GM23338 (cell line): ENCODE results near the gene MLLT1. TPM values are rescaled to one million over a fixed set of nuclear protein-coding genes. Genes with fewer than 3 reads are reported as not detected.

Source experiments
- ATAC-seq: fragments of 200-7000 bp; cut with Tn5 transposase; 3 replicates; pipeline ENCODE4 v1.9.1; 2020
- DNase-seq: peaks from one replicate; pipeline ENCODE4 v3.0.0-alpha.2; 2015; ENCODE audit warnings: low spot score
- H2AFZ ChIP-seq: fragments of 200-600 bp; sonication (generic); 2 replicates; pipeline ENCODE4 v1.8.0; 2016; ENCODE audit warnings: antibody characterized with exemption, mild to moderate bottlenecking, moderate library complexity
- H3F3A ChIP-seq: fragments of 200-600 bp; sonication (generic); replicated peaks from 2 replicates; pipeline ENCODE4 v1.8.0; 2017; ENCODE audit warnings: antibody characterized with exemption, mixed run types, low read depth
- H3K27ac ChIP-seq: fragments of 200-600 bp; sonication (generic); 2 replicates; pipeline ENCODE4 v1.6.1; 2016; ENCODE audit warnings: low read depth
- H3K27me3 ChIP-seq: fragments of 200-600 bp; sonication (generic); 2 replicates; pipeline ENCODE4 v1.8.0; 2016; ENCODE audit warnings: mild to moderate bottlenecking, mixed run types, moderate library complexity; ENCODE audit not compliant: insufficient read depth
- H3K36me3 ChIP-seq: fragments of 200-600 bp; sonication (generic); 2 replicates; pipeline ENCODE4 v1.8.0; 2016; ENCODE audit warnings: mild to moderate bottlenecking; ENCODE audit not compliant: insufficient read depth
- H3K4me1 ChIP-seq: fragments of 200-600 bp; sonication (generic); 2 replicates; pipeline ENCODE4 v1.8.0; 2016; ENCODE audit warnings: mild to moderate bottlenecking, moderate library complexity; ENCODE audit not compliant: insufficient read depth
- H3K4me2 ChIP-seq: fragments of 200-600 bp; sonication (generic); 2 replicates; pipeline ENCODE4 v1.7.1; 2017; ENCODE audit warnings: mixed run types
- H3K4me3 ChIP-seq: fragments of 200-600 bp; sonication (generic); 2 replicates; pipeline ENCODE4 v1.6.1; 2016; ENCODE audit warnings: mixed run types
- H3K79me2 ChIP-seq: fragments of 200-600 bp; sonication (generic); replicated peaks from 2 replicates; pipeline ENCODE4 v1.8.0; 2017; ENCODE audit warnings: mild to moderate bottlenecking; ENCODE audit not compliant: insufficient read depth
- H3K9me2 ChIP-seq: fragments of 200-600 bp; sonication (generic); 2 replicates; pipeline ENCODE4 v1.8.0; 2017; ENCODE audit not compliant: insufficient read depth
- H4K20me1 ChIP-seq: fragments of 200-600 bp; sonication (generic); replicated peaks from 2 replicates; pipeline ENCODE4 v1.8.0; 2017; ENCODE audit warnings: mild to moderate bottlenecking; ENCODE audit not compliant: insufficient read depth
- H3K27ac Mint-ChIP-seq: 2 replicates; pipeline ENCODE4 v1.8.0; 2020; ENCODE audit warnings: inconsistent platforms, mild to moderate bottlenecking, moderate library complexity, mixed read lengths
- H3K27me3 Mint-ChIP-seq: 3 replicates; pipeline ENCODE4 v1.8.0; 2022; ENCODE audit warnings: low read depth, mild to moderate bottlenecking, moderate library complexity, mixed read lengths, inconsistent platforms; ENCODE audit not compliant: insufficient read depth, poor library complexity
- H3K36me3 Mint-ChIP-seq: 3 replicates; pipeline ENCODE4 v1.8.0; 2021; ENCODE audit warnings: low read depth, mild to moderate bottlenecking, inconsistent platforms, moderate library complexity, mixed read lengths
- H3K4me1 Mint-ChIP-seq: 3 replicates; pipeline ENCODE4 v1.8.0; 2020; ENCODE audit warnings: mild to moderate bottlenecking, inconsistent platforms, mixed read lengths
- H3K4me3 Mint-ChIP-seq: 3 replicates; pipeline ENCODE4 v1.8.0; 2021; ENCODE audit warnings: moderate library complexity, mild to moderate bottlenecking, inconsistent platforms, mixed read lengths
- H3K9me3 Mint-ChIP-seq: 3 replicates; pipeline ENCODE4 v1.8.0; 2020; ENCODE audit warnings: moderate library complexity, mild to moderate bottlenecking, inconsistent platforms, mixed read lengths
- EZH2 ChIP-seq: fragments of 200-600 bp; sonication (generic); IDR thresholded peaks from one replicate; pipeline ENCODE4 v1.8.0; 2017; ENCODE audit warnings: antibody characterized with exemption, mild to moderate bottlenecking, low read depth; ENCODE audit not compliant: unreplicated experiment
- EZH2phosphoT487 ChIP-seq: fragments of 200-600 bp; sonication (generic); IDR thresholded peaks from one replicate; pipeline ENCODE4 v1.8.1; 2018; ENCODE audit warnings: antibody characterized with exemption; ENCODE audit not compliant: unreplicated experiment
- JUNB ChIP-seq: IDR thresholded peaks from one replicate; pipeline ENCODE4 v1.6.1; 2016; ENCODE audit warnings: antibody characterized with exemption; ENCODE audit not compliant: unreplicated experiment
- NANOG ChIP-seq: IDR thresholded peaks from 2 replicates; pipeline ENCODE4 v1.6.1; 2016; ENCODE audit warnings: antibody characterized with exemption, borderline replicate concordance
- POLR2AphosphoS5 ChIP-seq: IDR thresholded peaks from 2 replicates; pipeline ENCODE4 v1.6.1; 2016; ENCODE audit warnings: antibody characterized with exemption, low read depth
- ZNF331 ChIP-seq: fragments of 250-450 bp; sonication (Bioruptor Pico); IDR thresholded peaks from 2 replicates; pipeline ENCODE4 v1.5.0; 2020; ENCODE audit warnings: low read depth, mild to moderate bottlenecking, moderate library complexity
- polyA plus RNA-seq: library from polyadenylated mRNA; unstranded; fragments of >200 nt; fragmentation: Nextera tagmentation; extraction: Ambion mirVana; gene quantifications from 2 replicates; pipeline ENCODE4 v1.2.1, GENCODE V29; 2016
- total RNA-seq: library from RNA; depleted of rRNA; stranded (reverse); fragments of >200 nt; shearing (Covaris generic); gene quantifications from 2 replicates; pipeline ENCODE4 v1.2.3, GENCODE V29; 2014
- TF ChIP-seq, protein P1 (sequence below), 2 experiments: fragments of 200-600 bp in 1 of 2; sonication (generic) in 1 of 2; conservative IDR thresholded peaks; 2 replicates each; pipeline versions ENCODE4 v1.5.1 to v1.6.1; 2016 to 2017; ENCODE audit warnings: antibody characterized with exemption in 2 of 2, low read depth in 2 of 2, mild to moderate bottlenecking in 2 of 2, moderate library complexity in 1 of 2
- TF ChIP-seq, protein P2 (sequence below): IDR thresholded peaks from one replicate; pipeline ENCODE4 v1.6.1; 2018; ENCODE audit warnings: antibody characterized with exemption; ENCODE audit not compliant: unreplicated experiment
- TF ChIP-seq, protein P3 (sequence below): fragments of 250-450 bp; sonication (Bioruptor Pico); IDR thresholded peaks from 2 replicates; pipeline ENCODE4 v1.5.0; 2020; ENCODE audit warnings: mild to moderate bottlenecking, moderate library complexity

MLLT1 gene
- total and polyA plus RNA-seq, 2 experiments from 2014 or later: 17.8 to 23.4 TPM

DNA sequence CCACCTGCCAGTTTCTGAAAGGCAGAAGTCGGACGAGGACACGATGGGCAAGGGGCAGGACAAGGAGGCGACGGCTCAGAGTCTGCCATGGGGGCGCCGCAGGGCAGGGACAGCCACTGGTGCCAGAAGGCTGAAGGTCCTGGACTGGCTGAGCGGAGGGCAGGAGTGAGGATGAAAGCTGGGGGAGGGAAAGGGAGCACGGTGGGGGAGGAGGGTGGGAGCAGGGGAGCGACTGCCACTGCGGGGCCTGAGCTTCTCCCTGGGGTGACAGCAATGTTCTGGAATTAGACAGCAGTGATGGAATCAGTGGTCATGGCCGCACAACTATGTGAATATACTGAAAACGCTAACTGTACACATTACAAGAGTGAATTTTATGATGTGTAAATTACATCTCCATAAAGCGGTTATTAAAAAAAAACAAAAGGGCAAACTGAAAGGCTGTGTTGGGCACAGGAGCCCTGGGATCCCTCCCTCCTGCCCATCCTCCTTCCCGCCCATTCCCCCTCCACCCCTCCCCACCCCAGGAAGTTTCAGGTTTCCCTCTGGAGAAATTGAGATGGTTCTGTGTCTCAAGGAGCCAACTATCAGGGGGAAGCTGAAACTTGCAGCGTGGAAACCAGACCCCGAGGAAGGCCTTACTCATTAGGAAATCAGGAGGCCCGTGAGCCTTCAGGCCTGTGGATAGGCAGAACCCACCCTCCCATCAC lies 15.9 kb downstream of the MLLT1 start:
- no peak for TF ChIP-seq JUNB
- TF ChIP-seq, protein P1, sequence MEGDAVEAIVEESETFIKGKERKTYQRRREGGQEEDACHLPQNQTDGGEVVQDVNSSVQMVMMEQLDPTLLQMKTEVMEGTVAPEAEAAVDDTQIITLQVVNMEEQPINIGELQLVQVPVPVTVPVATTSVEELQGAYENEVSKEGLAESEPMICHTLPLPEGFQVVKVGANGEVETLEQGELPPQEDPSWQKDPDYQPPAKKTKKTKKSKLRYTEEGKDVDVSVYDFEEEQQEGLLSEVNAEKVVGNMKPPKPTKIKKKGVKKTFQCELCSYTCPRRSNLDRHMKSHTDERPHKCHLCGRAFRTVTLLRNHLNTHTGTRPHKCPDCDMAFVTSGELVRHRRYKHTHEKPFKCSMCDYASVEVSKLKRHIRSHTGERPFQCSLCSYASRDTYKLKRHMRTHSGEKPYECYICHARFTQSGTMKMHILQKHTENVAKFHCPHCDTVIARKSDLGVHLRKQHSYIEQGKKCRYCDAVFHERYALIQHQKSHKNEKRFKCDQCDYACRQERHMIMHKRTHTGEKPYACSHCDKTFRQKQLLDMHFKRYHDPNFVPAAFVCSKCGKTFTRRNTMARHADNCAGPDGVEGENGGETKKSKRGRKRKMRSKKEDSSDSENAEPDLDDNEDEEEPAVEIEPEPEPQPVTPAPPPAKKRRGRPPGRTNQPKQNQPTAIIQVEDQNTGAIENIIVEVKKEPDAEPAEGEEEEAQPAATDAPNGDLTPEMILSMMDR (conservative IDR thresholded peaks at IDR 0.05; ENCODE audit: low read depth in 2 of 2): peak in 1 of 2 experiments; percentile 18; a peak in 1 of 4 replicates
- ATAC-seq (peak; percentile 52), DNase-seq (no peak)
- Histone ChIP-seq H3K4me1 (0 out of 2 replicates have a peak, but pooled peaks cover 6% of the 10 kb centered on the region), H2AFZ (no peak overlapping the region), H3K9me2 (no peaks in the 10 kb centered on the region), H3K36me3 (peaks cover 9% of the 10 kb centered on the region; the same call in 1 of the 2 replicates), H3K79me2 (peaks cover 77% of the 10 kb centered on the region), H3K27me3 (no peaks in the 10 kb centered on the region), H3K4me2 (peak overlapping the region; percentile 66), H4K20me1 (peaks cover 14% of the 10 kb centered on the region), H3K27ac (0 out of 2 replicates have a peak overlapping the region, but pooled peaks have one; percentile 67), H3K4me3 (no peak overlapping the region), H3F3A (no peaks in the 10 kb centered on the region)
- Mint-ChIP-seq H3K9me3 (no peaks in the 10 kb centered on the region), H3K36me3 (peaks cover 58% of the 10 kb centered on the region), H3K27ac (peak overlapping the region; percentile 97), H3K27me3 (peaks cover 10% of the 10 kb centered on the region), H3K4me1 (peaks cover 11% of the 10 kb centered on the region), H3K4me3 (0 out of 3 replicates have a peak overlapping the region, but pooled peaks have one; percentile 32)

DNA sequence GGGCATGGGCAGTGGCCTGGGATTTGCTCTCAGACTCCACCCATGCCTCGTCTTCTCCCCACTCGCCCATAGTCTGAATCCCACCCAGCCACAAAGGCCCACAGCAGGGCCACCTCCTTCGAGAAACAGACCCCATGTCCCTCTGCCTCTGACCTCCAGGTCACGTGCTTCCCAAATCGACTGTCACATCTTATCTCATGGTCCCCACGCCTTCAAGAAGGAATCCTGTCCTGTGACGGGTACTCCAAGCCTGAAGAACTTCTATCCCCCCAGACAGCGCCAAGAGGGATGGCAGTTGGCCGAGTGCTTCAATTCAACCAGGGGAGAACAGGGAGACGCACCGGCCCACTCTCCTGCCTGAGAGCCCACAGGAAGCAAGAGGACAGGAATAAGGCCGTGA lies 16.5 kb downstream of the MLLT1 start:
- no peak overlapping the region; the same call in 2 of the 3 replicates for H3K4me3 Mint-ChIP-seq
- H3K27ac Mint-ChIP-seq: no peak overlapping the region; the same call in 1 of the 2 replicates
- Histone ChIP-seq H2AFZ (no peak overlapping the region), H3K36me3 (peaks cover 7% of the 10 kb centered on the region; the same call in 1 of the 2 replicates), H3F3A (no peaks in the 10 kb centered on the region), H3K4me3 (no peak overlapping the region), H3K4me2 (no peak overlapping the region), H3K27ac (no peak overlapping the region), H3K9me2 (no peaks in the 10 kb centered on the region), H4K20me1 (peaks cover 20% of the 10 kb centered on the region), H3K4me1 (0 out of 2 replicates have a peak, but pooled peaks cover 6% of the 10 kb centered on the region), H3K79me2 (peaks cover 77% of the 10 kb centered on the region), H3K27me3 (no peaks in the 10 kb centered on the region)
- H3K27me3 Mint-ChIP-seq: peaks cover 10% of the 10 kb centered on the region
- peaks cover 11% of the 10 kb centered on the region for H3K4me1 Mint-ChIP-seq
- H3K36me3 Mint-ChIP-seq: peaks cover 60% of the 10 kb centered on the region
- H3K9me3 Mint-ChIP-seq: no peaks in the 10 kb centered on the region
- ATAC-seq (no peak), DNase-seq (no peak)
- TF ChIP-seq EZH2phosphoT487: no peak
- TF ChIP-seq, protein P2, sequence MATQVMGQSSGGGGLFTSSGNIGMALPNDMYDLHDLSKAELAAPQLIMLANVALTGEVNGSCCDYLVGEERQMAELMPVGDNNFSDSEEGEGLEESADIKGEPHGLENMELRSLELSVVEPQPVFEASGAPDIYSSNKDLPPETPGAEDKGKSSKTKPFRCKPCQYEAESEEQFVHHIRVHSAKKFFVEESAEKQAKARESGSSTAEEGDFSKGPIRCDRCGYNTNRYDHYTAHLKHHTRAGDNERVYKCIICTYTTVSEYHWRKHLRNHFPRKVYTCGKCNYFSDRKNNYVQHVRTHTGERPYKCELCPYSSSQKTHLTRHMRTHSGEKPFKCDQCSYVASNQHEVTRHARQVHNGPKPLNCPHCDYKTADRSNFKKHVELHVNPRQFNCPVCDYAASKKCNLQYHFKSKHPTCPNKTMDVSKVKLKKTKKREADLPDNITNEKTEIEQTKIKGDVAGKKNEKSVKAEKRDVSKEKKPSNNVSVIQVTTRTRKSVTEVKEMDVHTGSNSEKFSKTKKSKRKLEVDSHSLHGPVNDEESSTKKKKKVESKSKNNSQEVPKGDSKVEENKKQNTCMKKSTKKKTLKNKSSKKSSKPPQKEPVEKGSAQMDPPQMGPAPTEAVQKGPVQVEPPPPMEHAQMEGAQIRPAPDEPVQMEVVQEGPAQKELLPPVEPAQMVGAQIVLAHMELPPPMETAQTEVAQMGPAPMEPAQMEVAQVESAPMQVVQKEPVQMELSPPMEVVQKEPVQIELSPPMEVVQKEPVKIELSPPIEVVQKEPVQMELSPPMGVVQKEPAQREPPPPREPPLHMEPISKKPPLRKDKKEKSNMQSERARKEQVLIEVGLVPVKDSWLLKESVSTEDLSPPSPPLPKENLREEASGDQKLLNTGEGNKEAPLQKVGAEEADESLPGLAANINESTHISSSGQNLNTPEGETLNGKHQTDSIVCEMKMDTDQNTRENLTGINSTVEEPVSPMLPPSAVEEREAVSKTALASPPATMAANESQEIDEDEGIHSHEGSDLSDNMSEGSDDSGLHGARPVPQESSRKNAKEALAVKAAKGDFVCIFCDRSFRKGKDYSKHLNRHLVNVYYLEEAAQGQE: no peak
- TF ChIP-seq POLR2AphosphoS5: no peak
- TF ChIP-seq ZNF331 (CRISPR knock-in tag): no peak
- TF ChIP-seq NANOG: no peak
- TF ChIP-seq, protein P3, sequence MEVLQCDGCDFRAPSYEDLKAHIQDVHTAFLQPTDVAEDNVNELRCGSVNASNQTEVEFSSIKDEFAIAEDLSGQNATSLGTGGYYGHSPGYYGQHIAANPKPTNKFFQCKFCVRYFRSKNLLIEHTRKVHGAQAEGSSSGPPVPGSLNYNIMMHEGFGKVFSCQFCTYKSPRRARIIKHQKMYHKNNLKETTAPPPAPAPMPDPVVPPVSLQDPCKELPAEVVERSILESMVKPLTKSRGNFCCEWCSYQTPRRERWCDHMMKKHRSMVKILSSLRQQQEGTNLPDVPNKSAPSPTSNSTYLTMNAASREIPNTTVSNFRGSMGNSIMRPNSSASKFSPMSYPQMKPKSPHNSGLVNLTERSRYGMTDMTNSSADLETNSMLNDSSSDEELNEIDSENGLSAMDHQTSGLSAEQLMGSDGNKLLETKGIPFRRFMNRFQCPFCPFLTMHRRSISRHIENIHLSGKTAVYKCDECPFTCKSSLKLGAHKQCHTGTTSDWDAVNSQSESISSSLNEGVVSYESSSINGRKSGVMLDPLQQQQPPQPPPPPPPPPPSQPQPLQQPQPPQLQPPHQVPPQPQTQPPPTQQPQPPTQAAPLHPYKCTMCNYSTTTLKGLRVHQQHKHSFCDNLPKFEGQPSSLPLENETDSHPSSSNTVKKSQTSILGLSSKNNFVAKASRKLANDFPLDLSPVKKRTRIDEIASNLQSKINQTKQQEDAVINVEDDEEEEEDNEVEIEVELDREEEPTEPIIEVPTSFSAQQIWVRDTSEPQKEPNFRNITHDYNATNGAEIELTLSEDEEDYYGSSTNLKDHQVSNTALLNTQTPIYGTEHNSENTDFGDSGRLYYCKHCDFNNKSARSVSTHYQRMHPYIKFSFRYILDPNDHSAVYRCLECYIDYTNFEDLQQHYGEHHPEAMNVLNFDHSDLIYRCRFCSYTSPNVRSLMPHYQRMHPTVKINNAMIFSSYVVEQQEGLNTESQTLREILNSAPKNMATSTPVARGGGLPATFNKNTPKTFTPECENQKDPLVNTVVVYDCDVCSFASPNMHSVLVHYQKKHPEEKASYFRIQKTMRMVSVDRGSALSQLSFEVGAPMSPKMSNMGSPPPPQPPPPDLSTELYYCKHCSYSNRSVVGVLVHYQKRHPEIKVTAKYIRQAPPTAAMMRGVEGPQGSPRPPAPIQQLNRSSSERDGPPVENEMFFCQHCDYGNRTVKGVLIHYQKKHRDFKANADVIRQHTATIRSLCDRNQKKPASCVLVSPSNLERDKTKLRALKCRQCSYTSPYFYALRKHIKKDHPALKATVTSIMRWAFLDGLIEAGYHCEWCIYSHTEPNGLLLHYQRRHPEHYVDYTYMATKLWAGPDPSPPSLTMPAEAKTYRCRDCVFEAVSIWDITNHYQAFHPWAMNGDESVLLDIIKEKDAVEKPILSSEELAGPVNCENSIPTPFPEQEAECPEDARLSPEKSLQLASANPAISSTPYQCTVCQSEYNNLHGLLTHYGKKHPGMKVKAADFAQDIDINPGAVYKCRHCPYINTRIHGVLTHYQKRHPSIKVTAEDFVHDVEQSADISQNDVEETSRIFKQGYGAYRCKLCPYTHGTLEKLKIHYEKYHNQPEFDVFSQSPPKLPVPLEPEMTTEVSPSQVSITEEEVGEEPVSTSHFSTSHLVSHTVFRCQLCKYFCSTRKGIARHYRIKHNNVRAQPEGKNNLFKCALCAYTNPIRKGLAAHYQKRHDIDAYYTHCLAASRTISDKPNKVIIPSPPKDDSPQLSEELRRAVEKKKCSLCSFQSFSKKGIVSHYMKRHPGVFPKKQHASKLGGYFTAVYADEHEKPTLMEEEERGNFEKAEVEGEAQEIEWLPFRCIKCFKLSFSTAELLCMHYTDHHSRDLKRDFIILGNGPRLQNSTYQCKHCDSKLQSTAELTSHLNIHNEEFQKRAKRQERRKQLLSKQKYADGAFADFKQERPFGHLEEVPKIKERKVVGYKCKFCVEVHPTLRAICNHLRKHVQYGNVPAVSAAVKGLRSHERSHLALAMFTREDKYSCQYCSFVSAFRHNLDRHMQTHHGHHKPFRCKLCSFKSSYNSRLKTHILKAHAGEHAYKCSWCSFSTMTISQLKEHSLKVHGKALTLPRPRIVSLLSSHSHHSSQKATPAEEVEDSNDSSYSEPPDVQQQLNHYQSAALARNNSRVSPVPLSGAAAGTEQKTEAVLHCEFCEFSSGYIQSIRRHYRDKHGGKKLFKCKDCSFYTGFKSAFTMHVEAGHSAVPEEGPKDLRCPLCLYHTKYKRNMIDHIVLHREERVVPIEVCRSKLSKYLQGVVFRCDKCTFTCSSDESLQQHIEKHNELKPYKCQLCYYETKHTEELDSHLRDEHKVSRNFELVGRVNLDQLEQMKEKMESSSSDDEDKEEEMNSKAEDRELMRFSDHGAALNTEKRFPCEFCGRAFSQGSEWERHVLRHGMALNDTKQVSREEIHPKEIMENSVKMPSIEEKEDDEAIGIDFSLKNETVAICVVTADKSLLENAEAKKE (CRISPR knock-in tag): no peak
- TF ChIP-seq EZH2: no peak
